Brain pericyte (primary cell): ENCODE measurements around the gene LAMA4.

Source experiments
- DNase-seq: peaks from one replicate; pipeline ENCODE4 v3.0.0-alpha.2; 2012; ENCODE audit warnings: low read depth, low spot score

LAMA4 gene

DNA sequence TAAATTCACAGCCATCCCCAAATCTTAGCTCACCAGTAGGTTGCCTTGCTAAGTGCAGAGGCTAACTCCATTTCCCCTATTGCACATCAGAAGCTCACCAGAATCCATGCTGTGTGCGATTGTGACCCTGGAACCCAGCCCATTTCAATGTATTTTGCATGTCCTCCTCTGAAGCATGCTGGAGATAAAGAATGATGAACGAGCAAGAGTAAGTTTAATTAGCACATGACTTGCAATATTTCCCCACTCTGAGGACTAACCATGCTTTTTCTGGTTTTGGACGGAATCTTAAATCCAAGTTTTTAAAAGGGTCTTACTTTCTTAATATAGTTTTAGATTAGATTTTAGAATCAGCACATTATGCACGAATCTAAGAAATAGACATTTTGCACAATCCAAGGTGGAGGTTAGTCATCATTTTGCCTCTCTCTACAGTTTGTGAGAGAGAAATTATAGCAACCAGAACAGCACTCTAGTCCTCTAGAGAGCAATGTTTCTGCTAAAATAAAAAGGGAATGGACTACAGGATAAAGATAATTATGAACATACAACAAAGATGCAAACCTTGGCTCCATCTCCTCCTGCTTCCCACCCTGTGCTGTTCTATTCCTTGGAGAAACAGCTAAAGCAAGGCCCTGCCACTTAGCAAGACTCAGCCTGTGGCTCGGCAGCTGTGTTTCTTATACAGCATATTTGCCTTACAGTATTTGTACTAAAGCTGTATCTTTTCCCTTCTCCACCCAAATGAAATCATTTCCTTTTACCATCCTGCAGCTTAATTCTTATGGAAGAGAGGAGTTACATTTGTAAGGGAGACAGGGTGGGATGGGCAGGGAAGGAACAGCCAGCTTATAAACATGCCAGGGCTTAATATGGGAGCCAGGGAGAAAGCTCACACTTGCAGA, 24.9 kb upstream of the LAMA4 start:
- DNase-seq, result no peak

DNA sequence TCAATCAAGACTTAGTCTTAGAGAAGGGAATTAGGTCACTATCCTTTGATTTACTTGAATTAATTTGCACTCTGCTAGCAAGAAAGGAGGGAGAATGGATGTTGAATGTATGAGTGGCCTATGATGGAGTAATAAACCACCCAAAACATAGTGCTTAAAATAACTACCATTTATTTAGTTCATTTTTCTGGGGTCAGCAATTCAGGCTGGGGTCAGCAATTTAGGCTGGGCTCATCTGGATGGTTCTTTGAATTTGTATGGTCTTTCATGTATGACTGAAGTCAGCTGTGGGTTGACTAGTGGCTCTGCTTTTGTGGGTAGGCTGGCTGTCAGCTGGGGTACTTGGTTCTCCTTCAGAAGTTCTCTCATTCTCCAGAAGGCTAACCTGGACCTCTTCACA, 21.0 kb upstream of the LAMA4 start:
- no peak for DNase-seq

DNA sequence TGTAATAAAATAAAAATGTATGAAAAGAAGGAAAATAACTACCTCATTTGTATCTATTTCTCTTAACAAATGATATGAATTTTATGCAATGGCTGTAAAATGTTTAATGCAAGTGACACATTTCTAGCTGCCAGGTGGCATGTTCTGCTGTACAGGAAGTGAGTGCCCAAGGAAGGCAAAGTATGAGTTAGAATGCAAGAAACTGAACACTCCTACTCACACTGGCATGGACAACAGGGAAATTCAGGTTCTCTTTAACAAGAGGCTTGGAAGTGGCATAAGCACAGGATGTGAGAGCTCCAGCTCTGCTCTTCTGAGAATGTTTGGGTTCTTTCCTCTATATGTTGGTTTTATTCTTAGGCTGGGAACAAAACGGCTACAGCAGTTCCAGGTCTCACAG, 20.4 kb upstream of the LAMA4 start:
- DNase-seq, result no peak

DNA sequence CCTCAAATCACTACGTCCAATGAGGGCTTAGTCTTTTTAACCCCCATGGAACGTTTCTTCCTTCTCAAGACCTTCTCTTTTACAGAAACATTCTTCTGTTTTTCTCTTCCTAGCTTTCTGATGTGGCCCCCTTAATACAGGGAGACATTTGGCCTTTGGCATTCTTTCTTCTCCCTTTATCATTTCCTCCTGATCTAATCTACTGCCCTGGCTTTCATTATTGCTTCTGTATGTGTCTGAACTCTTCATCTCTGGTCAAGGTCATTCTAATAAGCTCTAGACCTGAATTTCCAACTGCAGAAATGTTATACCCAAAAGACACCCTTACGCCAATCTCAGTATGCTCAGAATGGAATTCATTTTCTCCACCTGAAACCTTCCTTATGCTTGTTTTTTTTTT, 18.4 kb upstream of the LAMA4 start:
- DNase-seq, result no peak

DNA sequence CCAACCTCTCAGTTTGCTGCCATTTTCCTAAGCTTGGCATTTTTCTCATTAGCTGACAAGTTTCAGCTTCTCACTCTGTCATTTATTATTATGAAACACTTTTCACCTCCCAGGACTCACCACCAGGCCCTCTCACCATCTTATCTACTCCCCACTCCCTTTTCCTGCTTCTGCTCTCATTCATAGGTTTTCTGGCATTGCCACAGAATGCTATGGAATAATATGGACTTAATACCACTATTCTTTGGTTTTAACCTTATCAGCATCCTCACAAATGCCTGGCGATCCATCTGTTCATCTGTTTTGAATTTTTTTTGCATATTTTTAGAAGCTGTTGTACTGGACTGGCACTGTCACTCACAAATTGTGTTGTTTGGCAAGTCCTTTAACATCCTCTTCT, 16.4 kb upstream of the LAMA4 start:
- DNase-seq, result no peak

DNA sequence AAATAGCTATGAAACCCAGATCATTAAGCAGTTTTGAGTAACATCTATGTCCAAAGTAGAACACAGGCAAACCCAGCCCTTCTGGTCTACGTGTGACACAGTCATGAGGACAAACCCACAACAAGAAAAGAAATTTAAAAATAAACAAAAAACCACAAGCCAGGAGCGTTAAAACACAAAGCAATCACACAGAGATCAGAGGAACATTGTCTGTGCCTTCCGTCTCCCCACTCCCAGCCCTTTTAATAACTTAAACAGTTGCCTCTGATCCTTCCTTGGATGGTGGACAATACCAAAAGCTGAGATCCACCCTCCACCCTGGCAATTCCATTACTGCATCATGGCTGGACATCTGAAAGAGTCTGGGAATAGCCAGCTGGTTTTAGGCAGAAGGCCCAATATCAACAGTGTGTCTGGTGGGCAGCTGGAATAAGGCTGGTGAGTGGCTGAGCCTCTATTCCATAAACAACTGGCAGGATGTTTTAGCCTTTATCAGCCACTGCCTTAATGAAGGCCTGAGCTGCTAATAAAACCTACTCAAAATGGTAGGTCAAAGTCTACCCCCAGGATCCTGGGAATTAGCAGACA, 15.7 kb upstream of the LAMA4 start:
- DNase-seq, result no peak

DNA sequence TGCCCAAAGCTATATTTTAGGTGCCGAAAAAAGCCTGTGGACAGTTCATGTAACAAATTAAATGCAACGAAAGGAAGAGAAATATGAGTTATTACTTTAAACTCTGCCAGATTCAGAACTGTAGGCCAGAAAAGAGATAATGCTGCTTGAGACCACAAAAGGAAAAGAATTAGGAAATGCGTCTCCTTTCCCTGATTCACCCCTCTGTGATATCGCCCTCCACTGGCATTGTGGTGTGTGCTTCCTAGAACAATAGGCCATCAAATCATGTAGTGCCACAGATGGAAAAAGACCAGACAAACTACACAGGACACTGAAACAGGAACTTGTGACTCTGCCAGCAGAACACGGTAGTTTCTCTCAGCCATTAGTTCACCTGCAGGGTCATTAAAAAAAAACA, 14.7 kb upstream of the LAMA4 start:
- DNase-seq, result no peak

DNA sequence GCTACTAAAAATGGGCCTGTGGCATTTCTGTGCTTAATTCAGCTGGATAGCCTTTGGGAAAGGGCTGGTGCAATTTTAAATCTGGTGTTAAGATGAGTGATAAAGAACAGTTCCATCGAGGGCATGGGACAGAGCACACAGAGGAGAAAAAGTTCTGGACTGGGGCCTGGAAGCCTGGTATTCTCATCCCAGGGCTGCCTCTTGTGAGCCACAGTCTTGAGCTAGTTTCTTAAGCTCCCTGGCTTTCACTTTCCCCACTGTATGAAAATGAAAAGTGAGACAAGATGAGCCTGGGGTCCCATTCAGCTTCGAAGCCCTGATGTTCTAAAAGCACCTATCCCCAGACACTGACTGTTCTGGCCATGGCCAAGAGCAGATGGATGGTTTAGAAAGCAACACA, 14.3 kb upstream of the LAMA4 start:
- no peak for DNase-seq

DNA sequence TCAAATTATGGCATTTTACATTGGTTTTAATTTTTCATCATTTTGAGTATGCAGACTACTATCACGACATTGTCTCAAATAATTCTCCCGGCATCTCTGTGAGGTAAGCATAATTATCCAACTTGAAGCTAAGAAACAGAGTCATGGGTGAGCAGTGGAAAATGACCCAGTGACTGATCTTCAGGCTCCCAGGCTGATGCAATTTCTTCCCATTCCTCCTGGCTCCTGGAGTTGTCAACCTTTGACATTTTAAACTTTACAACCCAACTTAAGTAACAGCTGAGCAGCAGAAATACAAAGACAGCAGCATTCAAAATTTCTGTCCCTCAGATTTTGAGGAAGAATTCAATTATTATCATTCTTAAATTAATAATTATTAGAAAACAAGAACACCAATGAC, 13.7 kb upstream of the LAMA4 start:
- DNase-seq, result no peak

DNA sequence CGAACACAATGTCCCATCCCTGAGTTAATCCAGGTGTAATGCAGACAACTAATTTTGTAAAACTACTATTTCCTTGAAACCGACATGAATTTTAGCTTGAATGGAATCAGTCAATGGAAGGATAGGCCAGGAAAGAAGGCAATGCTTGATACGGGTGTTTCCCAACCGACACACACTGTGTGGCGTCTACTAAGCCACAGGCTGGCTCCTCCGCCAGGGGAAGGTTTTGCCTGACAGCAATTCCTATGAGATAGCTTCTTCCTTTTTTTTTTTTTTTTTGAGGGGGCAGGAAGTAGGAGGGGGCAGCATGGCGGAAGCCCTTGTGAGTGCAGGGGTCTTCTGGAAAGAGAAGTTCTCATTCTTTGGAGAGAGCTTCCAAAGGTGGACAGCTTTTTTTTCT, 12.0 kb upstream of the LAMA4 start:
- DNase-seq, result no peak

DNA sequence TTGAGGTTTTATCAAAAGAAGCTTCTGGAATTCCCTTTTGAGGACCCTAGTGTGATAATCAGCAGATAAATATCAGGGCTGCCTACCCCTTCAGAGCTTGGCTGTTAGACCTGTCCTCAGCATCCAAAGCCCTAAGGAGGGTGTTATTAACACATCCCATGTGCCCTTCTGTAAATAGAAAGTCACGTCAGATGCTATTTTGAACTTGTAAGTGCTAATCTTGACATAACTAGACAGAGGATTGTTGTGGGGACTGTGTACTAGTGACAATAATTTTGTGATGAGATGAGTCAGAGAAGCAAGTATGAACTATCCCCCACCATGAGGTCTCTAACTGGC, 4.9 kb upstream of the LAMA4 start:
- no peak for DNase-seq

DNA sequence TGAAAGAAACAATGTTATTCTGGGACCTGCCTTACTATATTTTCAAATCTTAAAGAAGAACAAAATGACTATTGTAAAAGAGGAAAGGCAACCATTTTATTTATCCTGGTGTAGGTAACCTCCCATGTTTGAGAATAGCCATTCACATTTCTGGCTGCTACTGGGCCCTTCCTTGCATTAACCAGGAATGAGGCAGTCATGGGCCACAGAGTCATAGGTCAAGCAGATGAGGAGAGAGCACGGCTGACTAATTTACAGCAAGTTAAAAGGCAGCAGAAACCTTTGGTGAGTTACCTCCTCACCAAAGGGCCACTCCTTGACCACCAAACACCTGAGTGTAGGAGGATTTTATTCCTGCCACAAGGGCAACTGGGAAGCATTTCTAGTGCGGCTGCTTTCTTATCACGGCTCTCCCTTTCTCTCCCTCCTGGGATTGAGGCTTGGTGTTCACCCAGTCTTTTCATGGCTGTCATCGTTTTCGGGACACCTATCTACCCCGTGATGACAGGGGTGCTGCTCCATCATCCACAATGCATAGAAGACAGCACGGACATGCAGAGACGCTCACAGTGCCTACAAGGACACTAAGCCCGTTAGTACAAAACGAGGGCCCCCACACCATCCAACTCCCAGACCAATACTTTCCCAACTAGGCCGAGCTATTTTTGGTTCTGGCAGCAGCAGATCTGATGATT, 4.4 kb upstream of the LAMA4 start:
- no peak for DNase-seq

DNA sequence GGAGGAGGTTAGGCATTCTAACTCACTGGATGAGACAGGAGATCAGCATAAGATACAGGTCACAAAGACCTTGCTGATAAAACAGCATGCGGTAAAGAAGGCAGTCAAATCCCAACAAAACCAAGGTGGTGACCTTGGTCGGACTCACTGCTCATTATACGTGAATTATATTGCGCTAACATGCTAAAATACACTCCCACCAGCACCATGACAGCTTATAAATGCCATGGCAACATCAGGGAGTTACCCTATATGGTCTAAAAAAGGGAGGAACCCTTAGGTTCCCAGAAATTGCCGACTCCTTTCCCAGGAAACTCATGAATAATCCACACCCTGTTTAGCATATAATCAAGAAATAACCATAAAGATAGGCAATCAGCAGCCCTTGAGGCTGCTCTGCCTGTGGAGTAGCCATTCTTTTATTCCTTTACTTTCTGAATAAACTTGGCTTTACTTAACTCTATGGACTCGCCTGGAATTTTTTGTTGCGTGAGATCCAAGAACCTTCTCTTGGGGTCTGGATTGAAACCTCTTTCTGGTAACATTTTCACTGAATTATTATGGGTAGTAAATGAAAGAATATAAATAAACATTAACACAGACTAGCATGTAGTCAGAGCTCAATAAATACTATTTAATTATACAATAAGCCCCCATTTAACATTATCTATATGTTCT, 3.0 kb upstream of the LAMA4 start:
- no peak for DNase-seq

DNA sequence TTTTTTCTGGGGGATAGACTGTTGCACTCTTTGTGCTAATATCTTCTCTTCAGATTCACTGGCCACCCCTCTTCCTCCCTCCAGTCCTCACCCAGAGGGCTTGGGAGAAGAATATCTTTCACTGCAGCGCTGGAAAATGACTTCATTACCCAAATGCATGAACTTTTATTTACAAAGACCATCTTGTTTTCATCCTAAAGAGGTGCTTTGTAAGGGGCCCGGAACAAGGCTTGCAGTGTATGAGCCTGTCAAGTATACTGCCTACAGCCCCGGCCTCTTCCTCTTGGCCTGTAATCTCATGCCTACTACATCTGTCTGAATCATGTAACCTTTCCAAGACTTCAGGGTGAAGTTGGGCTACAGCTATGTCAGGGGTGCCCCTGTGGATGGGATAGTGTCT, 554 bp upstream of the LAMA4 start:
- DNase-seq, result no peak

DNA sequence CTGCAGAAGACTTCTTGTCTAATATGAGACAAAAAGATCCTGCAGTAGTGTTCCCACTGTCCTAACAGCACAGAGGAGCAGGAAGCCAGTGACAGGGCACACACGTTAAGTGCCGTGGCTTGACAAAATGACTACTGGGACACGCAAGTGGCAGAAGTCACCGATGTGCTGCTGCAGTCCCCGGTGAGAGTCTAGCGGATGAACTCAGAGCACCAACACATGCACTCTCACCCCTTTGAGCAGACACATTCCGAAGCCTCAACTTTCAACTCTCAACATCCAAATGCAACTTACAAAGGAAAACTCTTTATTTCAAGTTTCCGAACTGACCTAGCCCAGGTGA, 898 bp downstream of the LAMA4 start:
- DNase-seq, result no peak

DNA sequence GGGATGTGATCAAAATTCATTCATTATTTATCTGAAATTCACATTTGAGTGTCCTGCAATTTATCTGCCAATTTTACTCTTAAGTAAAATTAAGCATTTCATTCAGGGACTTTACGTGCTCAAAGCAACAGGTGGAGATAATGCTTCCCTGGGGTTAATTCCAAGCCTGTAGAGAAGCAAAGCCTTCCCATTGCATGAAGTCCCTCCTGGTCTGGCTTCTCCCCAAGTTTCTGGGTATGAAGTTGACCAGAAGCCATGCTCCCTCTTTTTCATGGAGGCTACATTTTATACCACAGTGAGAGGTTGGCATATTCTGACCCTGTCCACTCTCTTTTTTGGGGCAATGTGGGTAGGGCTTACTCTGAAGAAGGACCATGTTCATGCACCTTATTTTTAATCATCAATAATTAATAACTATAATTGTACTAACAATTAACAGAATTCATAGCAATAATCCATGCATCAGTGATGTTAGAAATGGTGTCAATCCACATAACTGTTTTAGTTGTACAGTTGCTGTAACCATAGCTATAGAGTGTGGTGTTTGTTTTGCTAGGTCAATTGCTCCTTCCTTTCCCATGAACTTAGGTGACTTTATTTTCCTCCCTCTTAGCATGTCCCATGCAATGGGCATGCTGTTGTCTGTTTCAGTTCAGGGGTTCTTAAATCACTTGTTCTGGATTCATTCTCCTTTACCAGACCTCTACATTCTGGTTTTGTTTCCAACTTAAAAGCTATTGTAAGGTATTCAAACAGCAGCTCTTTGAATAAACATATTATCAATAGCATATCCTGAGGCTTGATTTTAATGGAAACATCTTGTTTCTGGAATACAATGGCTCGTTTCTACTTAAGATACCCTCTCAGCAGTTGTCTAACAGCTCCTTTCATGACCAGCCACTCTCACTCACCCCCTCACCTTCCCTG, 1.5 kb downstream of the LAMA4 start:
- no peak for DNase-seq

DNA sequence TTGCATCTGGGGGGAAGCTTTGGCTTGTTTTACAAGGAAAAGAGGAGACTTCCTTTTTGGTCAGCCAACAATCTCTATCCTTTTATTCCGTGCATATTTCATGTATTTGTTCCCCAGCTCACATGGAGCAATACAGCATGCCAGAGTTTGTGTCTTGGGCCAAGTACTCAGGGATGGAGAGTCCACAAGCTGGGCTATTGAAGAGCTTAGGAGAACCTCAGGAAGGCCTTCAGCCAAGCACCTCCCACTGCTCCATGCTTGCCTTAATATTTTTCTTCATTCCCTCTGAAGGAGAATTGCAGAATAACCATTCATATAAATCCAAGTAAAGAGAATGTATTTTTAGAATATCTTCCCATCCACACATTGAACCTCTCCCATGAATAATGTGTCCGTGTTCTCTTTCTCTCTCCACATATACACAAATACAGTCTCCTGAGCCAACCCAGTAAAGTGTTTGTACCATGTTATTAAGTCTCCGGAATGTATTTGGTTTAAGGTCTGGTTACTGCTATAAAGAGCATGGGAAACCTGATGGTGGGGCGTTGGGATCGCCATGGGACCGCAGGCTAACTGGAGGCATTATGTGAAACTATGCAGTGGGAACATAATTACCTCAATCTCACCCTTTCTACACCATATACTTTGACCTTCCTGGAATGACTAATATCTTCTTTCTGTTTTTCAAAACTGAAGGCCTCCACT, 3.0 kb downstream of the LAMA4 start:
- DNase-seq, result peak; percentile 76

DNA sequence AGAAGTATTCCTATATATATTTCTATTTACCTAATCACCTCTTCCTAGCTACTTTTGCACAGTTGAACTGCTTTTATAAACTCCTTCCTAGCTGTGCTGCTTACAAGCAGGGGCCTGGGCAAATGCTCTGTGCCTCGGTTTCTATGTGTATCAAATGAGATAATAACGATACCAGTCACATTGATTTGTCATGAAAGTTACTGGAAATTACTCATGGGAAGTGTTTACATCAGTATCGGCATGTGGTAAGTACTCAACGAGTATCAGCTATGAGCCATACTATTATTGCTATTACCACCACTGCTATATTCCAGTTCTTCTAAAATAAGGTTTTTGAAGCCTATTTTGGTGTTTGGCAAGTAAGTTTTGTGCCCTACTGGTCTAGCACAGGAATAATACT, 4.9 kb downstream of the LAMA4 start:
- no peak for DNase-seq

DNA sequence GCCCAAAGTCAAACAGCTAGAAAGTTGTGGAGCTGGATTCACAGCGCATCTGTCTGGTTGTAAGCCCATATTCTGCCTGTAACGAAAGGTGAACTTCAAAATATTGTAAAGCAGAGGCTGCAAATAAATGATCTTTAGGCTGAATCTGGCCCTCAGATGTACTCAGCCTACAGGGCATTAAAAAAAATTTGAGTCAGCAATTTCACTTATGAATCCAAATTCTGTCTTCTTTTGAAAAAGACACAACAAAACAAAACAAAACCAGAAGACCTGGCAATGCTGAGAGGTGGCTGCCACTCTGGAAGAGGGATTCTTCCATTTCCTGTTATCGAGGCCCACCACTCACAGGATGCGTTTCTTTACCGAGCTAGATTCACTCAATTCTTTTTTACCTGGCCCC, 7.1 kb downstream of the LAMA4 start:
- no peak for DNase-seq

DNA sequence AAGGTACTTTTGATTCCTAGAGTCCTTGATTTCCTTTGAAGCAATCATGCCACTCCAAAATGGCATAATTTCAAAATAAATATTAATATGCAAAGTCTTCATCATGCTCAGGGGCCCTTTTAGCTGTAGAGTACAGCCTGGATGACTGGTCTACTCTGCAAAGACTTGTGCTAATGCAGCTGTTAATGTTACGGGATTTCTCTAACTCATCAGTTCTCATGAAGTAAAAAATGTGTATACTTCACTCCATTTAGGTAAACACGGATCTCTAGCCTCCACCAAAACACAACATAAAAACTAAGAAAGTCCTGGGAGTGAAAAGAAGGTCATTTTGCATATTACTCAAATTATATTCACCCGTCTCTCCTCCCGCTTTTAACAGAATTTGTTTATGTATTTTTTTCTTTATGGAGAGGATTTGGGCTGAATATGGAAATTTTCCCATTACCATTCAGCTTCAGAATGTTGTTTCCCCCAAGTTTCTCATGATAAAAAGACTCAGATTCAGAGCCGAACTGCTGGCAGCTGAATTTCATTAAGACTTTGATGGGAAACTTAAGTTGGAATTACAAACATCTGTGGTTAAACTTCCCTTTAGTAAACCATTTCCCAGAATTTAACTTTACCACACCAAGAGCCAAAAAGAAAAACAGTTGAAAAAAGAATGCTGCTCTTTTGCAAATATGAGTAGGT, 8.7 kb downstream of the LAMA4 start:
- DNase-seq, result peak; percentile 60
